Frontal cortex (tissue), 4 donors: Measurements from ENCODE around the gene SEMG2. TPM values are rescaled to one million over a fixed set of nuclear protein-coding genes. Genes with fewer than 3 reads are reported as not detected.

Experiments used
- DNase-seq, 2 donors: peaks; one replicate each; pipeline ENCODE4 v3.0.0; 2012; ENCODE audit warnings: low spot score in 2 of 2
- FAIRE-seq: peaks from 2 replicates; lab custom pipeline; 2012; peaks lifted over from hg19 to GRCh38; lab: Jason Lieb, UNC
- total RNA-seq: library from RNA; depleted of rRNA; stranded (reverse); fragments of >200 nt; gene quantifications from one replicate; pipeline ENCODE4 v1.2.3, GENCODE V29; 2014
- donor health status: control.
- donor health status: control.
- donor health status: control.

SEMG2 gene
- not detected for total RNA-seq

DNA sequence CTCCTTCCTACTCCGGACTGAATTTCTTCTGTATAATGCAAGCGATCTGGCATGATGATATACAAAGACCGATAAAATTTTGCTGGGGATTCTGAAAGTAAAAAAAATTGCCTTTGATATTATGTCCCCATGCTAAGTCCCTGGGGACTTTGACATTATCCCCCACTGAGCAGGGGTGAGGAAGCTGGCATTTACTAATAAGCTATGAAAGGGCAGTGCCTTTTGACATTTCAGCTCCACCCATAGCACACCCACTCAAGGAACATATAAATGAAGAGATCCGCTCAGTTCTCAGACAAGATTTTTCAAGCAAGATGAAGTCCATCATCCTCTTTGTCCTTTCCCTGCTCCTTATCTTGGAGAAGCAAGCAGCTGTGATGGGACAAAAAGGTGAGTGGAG, at the start of gene SEMG2:
SEMG2 (plus strand) TSS at position 298 of the 400 bp plus-strand sequence; CDS start at position 315, 17 bp downstream.
- DNase-seq = no peak
- FAIRE-seq = no peak

DNA sequence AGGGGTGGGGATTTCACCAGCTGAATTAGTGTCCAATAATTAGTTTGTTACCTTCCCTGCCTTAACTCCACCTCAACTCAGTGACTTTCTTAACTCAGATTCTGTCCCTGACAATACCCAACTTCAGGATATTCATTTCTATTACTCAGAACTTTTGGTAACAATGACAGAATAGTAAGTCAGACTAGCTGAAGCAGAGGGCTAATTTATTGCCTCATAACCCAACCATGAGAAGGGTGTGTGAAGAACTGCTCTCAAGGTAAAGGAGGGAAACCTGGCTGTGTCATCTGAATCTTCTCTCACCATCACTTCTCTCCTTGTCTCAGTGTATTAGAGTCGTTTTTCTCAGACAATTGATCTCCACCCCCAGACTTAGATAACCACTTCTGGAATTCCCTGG, 47.7 kb upstream of the SEMG2 start:
- no peak for FAIRE-seq
- DNase-seq = no peak

DNA sequence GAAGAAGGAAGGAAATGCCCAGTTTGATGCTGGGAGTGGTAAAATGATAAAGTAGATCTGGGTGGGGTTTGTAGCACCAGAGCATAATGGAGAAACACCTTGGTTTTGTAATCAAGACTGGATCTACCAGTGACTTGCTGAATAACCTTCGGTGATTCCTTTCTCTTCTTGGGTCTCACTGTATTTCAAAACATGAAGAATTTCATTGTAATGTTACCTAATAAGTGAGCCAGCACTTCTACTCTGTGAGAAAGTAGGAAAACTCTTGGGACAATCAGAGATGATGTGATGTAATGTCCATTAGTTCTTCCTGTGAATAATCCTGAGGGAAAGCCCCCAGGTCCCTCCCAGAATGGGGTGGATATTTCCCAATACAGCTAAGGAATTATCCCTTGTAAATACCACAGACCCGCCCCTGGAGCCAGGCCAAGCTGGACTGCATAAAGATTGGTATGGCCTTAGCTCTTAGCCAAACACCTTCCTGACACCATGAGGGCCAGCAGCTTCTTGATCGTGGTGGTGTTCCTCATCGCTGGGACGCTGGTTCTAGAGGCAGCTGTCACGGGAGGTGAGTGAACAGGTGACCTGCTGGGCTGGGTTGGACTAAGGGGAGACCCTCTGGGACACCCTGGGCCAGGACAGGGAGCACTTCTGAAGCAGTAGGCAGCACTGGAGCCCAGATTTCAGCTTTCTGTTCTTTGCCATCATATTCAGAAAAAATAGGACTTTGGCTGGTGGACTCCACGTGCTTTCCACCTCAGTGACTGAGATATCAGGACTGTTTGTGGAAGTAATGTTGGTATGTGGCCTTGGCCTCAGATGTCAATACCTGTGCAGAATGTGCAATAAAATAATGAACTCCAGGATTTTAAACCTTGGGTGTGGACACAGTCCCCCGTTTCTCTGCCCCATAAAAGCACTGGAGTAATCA, 46.5 kb upstream of the SEMG2 start, which contains the start of gene PI3:
PI3 (plus strand) TSS at position 469 of the 931 bp plus-strand sequence; CDS start at position 490, 21 bp downstream.
- FAIRE-seq (no peak), DNase-seq (no peak)

DNA sequence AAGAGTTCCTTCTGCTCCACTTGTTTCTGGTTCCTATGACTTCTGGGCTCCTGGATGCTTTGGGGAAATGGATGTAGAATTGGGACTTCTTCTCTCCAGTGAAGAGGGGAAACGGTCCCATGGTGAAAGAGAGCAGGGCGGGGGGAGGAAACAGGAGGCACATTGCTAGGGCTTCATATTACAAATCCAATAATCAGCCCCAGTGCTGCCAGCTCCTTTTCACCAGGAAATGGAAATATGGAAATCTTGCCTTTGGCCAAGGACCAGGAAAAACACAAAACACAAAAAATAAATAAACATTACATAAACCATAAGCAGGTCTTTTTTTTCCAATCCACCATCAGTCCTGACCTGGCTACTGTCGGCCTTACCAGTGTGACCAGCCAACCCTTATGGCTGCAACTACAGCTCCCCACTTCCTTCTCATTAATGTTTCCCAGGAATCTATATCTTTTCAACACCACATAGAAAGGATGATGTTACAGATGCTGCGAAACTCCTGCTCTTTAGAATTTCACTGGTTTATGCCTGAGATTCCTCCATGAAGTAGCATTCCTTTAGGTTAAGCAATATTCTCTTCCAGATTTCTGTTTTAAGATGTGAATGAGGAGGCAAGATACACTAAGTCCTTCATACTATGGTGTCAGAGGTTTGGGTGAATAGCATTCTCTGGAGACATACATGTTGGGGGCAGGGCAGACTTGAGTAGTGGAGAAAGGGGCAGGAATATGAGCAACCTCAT, 44.5 kb upstream of the SEMG2 start:
- FAIRE-seq (no peak), DNase-seq (no peak)

- no peak for FAIRE-seq
- DNase-seq = no peak
Observed at GRCh38 chr20:45179166-45179565, 42.0 kb upstream of the SEMG2 start.

DNA sequence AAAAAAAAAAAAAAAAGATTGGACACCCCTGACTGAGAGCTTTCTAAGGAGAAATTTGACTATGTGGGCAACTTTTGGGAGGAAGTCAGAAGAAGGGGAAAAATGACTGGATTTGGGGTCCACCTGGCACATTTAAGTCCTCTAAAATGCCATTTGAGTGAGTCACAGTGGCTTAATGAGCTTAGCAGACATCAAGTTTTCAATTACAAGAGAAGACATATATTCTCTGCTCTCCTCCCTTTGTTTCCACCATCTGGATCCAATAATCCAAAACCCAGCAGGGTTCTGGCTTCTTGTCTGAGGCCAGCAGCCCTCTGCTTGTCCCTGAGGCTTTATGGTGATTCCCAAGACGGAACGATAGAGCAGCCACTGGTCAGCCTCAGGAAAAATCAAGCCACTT, 39.5 kb upstream of the SEMG2 start:
- FAIRE-seq (no peak), DNase-seq (no peak)

GRCh38 chr20:45183084-45183483, 38.1 kb upstream of the SEMG2 start:
- FAIRE-seq (no peak), DNase-seq (no peak)

DNA sequence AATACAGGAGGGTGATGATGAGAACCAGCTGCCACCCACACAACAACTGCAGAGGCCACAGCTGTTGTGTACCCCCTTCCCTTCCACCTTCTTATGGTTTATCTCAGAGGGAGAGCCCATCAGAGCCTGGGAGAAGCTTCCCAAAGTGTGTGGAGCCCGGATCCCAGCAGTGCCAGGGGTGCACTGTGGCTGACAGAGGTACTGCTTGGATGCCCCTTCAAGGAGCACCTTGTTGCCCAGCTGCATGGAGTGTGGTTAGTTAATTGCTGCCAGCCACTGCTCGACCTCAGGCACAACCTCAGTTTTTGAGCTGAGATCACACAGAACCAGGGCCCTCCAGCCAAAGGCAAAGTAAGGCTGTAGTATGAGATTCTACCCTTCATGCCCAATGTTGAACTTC, 33.5 kb upstream of the SEMG2 start:
- FAIRE-seq (no peak), DNase-seq (no peak)

DNA sequence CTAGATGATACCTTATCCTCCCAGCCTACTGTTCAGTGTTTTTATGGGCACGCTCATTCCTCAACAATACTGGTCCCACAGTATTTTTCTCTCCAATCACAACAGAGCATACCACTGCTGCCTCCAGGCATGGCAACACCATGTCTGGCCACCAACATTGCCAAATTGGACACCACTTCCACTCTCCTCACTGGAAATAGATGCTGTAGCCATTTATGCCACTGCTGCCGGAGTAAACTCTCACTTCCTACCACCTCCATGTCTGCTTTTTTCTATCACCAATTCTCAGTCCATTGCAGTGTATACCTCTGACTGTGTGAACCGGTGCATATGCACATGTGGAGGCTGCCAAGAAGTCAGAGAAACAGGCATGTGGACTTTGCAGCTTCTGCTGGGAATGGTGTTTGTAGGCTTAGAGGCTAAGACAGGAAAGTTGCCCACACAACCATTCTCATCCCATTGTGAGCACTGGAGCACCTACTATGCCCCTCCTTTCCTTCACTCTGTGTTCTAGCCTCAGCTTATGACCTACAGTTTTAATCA, 32.0 kb upstream of the SEMG2 start:
- no peak for DNase-seq
- no peak for FAIRE-seq

DNA sequence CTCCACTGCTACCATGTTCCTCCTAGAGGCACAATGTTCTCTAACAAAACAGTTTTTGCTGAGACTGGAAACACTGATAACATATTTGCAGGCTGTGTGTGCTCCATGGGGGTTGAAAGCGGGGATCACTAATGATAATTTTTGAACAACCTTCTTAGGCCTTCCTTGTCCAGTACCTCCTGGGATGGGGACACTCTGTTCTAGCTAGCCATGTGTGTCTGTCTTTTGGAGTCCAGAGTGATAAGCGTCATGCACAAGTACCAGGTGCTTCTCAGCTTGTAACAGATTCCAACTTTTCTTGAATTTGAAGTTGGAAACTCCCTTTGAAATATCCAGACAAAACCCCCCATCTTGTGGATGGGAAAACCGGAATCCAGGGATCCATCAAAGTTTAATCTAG, 31.3 kb upstream of the SEMG2 start:
- no peak for DNase-seq
- FAIRE-seq = no peak

GRCh38 chr20:45191926-45192325, 29.2 kb upstream of the SEMG2 start:
- no peak for FAIRE-seq
- DNase-seq = no peak

GRCh38 chr20:45193331-45193730, 27.8 kb upstream of the SEMG2 start:
- FAIRE-seq (no peak), DNase-seq (no peak)

DNA sequence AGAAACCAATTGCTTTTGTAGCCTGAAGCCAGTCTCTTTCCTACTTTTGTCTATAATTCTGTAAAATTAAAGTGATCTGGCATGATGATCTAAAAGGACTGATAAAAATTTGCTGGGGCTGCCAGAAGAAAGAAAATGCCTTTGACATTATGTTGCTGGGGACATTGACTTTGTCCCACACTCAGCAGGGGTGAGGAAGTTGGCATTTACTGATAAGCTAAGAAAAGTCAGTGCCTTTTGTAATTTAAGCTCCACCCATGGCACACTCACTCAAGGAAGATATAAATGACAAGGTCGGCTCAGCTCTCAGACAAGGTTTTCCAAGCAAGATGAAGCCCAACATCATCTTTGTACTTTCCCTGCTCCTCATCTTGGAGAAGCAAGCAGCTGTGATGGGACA, 14.4 kb upstream of the SEMG2 start, which contains the start of gene SEMG1:
SEMG1 (plus strand) TSS at position 309 of the 400 bp plus-strand sequence; CDS start at position 330, 21 bp downstream.
- no peak for FAIRE-seq

GRCh38 chr20:45209924-45210323, 11.2 kb upstream of the SEMG2 start:
- no peak for DNase-seq
- no peak for FAIRE-seq

More for the DNA sequence above, 14.4 kb upstream of the SEMG2 start, which contains the start of gene SEMG1:
- no peak for DNase-seq

DNA sequence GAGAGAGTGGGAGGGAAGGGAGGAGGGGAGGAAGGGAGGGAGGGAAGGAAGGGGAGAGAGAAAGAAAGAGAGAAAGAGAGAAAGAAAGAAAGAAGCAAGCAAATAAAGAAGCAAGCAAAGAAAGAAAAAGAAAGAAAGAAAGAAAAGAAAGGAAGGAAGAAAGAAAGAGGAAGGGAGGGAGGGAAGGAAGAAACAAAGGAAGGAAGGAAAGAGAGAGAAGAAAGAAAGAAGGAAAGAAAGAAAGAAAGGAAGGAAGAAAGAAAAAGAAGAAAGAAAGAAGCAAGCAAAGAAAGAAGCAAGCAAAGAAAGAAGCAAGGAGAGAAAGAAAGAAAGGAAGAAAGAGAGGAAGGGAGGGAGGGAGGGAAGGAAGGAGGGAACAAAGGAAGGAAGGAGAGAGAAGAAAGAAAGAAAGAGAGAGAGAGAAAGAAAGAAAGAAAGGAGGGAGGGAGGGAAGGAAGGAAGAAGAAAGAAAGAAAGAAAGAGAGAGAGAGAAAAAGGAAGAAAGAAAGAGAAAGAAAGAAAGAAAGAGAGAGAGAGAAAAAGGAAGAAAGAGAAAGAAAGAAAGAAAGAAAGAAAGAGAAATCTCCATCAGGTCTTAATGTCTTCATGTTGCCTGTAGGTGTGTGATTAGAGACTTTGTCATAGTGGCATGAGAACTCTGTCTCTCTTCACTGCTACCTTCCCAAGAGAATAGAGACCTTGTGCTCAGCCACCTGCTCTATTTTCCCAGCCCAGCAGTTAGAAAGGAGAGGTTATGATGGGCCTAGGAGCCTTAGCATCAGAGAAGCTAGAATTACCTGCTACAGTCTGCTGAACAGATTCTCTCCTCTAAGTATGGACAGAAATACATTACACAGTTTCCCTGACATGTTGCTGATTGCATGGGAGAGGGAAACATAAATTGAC, 9.4 kb upstream of the SEMG2 start:
- FAIRE-seq = no peak
- no peak for DNase-seq

GRCh38 chr20:45212836-45213235, 8.3 kb upstream of the SEMG2 start:
- DNase-seq (no peak), FAIRE-seq (no peak)

GRCh38 chr20:45218124-45218523, 3.0 kb upstream of the SEMG2 start:
- FAIRE-seq = no peak
- no peak for DNase-seq

DNA sequence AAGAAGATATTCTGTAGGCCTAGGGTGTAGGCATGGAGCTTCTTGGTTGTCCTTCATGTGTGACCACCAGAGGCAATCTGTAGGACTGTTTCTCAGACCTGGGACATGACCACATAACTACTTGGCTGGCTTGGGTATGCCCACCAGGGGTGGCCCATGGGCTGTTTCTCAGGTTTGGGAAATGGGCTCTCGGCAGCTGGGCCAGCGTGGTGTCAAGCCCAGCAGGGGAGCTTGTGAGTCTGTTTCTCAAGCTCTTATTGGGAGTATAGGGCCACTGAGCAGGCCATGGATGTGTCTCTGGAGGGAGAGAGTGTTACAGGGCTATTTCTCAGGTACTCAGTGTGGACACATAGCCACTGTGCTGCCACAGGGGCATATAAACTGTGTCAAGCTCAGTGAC, 2.5 kb upstream of the SEMG2 start:
- FAIRE-seq = no peak
- DNase-seq = no peak

- DNase-seq (no peak), FAIRE-seq (no peak)
Observed at GRCh38 chr20:45223136-45223535, 2.0 kb downstream of the SEMG2 start.
